ENCODE results near the gene ZNF524. TPM values are rescaled to one million over a fixed set of nuclear protein-coding genes. Genes with fewer than 3 reads are reported as not detected.
A peak's percentile ranks its signal among the peaks of the same experiment; 100 is the strongest.

Gene ZNF524
- total RNA-seq, 1 donor from 2014 or later, result 6.7 TPM

DNA sequence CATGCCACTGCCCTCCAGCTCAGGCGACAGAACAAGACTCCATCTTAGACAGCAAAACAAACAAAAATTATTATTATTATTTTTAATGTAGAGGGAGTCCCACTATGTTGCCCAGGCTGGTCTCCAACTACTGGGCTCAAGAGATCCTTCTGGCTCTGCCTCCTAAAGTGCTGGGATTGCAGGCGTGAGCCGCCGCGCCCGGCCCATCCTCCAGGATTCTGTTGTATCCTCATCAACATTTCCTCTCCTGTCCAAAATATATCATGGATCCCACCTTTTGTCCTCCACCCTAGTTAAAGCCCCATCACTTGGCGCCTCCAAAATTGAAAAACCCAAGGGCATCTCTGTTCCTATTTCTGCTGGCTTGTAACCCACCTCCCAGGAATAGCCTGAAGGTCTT lies 23.0 kb downstream of the ZNF524 start:
- Mint-ChIP-seq H3K36me3 (ENCODE audit: unreplicated experiment) (peaks cover 13% of the 10 kb centered on the region), H3K4me1 (ENCODE audit: low read depth, unreplicated experiment) (no peaks in the 10 kb centered on the region), H3K27me3 (ENCODE audit: unreplicated experiment) (peaks cover 8% of the 10 kb centered on the region), H3K27ac (ENCODE audit: unreplicated experiment) (no peak overlapping the region), H3K4me3 (ENCODE audit: unreplicated experiment) (peak overlapping the region; percentile 88), H3K9me3 (ENCODE audit: unreplicated experiment) (peaks cover 12% of the 10 kb centered on the region)
- no peak for DNase-seq
- TF ChIP-seq, protein P1, sequence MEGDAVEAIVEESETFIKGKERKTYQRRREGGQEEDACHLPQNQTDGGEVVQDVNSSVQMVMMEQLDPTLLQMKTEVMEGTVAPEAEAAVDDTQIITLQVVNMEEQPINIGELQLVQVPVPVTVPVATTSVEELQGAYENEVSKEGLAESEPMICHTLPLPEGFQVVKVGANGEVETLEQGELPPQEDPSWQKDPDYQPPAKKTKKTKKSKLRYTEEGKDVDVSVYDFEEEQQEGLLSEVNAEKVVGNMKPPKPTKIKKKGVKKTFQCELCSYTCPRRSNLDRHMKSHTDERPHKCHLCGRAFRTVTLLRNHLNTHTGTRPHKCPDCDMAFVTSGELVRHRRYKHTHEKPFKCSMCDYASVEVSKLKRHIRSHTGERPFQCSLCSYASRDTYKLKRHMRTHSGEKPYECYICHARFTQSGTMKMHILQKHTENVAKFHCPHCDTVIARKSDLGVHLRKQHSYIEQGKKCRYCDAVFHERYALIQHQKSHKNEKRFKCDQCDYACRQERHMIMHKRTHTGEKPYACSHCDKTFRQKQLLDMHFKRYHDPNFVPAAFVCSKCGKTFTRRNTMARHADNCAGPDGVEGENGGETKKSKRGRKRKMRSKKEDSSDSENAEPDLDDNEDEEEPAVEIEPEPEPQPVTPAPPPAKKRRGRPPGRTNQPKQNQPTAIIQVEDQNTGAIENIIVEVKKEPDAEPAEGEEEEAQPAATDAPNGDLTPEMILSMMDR (IDR thresholded peaks at IDR 0.05; ENCODE audit: partially characterized antibody, unreplicated experiment), result no peak

DNA sequence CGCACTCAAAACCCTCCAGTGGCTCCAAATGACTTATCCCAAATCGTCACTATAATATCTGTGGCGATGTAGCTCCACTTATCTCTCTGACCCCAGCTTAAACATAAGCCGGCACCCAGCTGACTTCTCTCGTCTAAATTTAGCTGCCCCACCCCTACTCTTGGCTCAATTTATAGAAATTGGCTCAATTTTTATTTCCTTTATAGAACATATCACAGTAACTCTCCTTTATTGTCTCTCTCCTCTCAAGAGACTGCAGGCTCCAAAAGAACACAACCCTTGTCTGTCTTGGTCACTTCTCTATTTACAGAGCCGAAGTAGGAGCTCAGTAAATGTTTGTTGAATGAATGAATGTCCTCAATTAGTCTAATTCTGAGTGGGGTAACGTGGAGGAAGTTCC lies 23.5 kb downstream of the ZNF524 start:
- peaks cover 13% of the 10 kb centered on the region for H3K36me3 Mint-ChIP-seq (ENCODE audit: unreplicated experiment)
- no peak overlapping the region for H3K27ac Mint-ChIP-seq (ENCODE audit: unreplicated experiment)

DNA sequence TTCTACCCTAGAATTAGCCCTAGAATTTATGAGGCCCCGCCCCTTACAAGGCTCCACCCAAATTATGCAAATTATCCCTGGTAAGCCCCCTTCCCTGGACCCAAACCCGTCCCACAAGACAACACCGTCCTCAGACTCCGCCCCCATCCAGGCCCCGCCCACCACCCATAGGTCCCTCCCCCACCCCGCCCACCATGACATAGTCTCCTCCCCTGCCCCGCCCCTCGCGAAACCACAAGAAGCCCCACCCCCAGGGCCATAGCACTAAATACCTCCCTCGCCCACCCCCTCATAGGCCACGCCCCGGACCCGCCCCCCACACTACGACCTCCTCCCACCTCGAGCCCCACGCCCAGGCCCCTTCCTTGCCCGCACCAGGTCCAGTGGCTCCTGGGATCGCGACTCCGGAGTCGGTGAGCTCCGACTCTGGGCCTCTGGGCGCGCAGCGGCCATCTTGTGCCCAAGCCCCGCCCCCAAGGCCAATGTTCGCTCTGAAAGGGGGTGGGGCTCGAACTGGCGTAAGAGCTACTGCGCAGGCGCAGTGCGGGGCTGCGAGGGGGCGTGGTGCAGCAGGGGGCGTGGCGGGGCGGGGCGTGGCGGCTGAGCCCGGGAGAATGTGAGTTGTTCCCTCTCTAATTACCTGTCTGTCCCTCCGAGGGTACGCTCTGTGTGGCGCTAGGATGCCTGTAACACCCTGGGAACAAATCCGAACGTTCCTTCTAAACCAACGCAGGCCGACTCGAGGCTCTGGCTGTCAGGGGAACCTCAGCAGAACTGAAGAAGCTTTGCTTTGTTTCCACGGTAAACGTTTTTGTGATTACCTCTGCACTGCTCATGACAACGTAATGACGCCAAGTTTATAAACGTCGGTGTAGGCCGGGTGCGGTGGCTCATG lies 24.3 kb downstream of the ZNF524 start, which contains the start of gene ZNF784:
Gene ZNF784, minus strand, starts transcription at position 458 of the 895 bp plus-strand sequence. Its CDS starts 5 bp downstream, at position 453.
- TF ChIP-seq, protein P1 (IDR thresholded peaks at IDR 0.05; ENCODE audit: partially characterized antibody, unreplicated experiment), result no peak
- peak within 1 kb of the TSS; percentile 88 for H3K4me3 Mint-ChIP-seq (ENCODE audit: unreplicated experiment)
- H3K4me1 Mint-ChIP-seq (ENCODE audit: low read depth, unreplicated experiment), result no peaks in the 10 kb centered on the region
- H3K27ac Mint-ChIP-seq (ENCODE audit: unreplicated experiment), result peak within 1 kb of the TSS; percentile 88
- H3K9me3 Mint-ChIP-seq (ENCODE audit: unreplicated experiment), result peaks cover 12% of the 10 kb centered on the region
- H3K36me3 Mint-ChIP-seq (ENCODE audit: unreplicated experiment), result peaks cover 13% of the 10 kb centered on the region
- peak; percentile 96 for DNase-seq
- H3K27me3 Mint-ChIP-seq (ENCODE audit: unreplicated experiment), result peaks cover 8% of the 10 kb centered on the region

More for the DNA sequence above, 23.5 kb downstream of the ZNF524 start:
- no peak for DNase-seq
- Mint-ChIP-seq H3K4me1 (ENCODE audit: low read depth, unreplicated experiment) (no peaks in the 10 kb centered on the region), H3K9me3 (ENCODE audit: unreplicated experiment) (peaks cover 12% of the 10 kb centered on the region), H3K27me3 (ENCODE audit: unreplicated experiment) (peaks cover 8% of the 10 kb centered on the region), H3K4me3 (ENCODE audit: unreplicated experiment) (peak overlapping the region; percentile 88)
- TF ChIP-seq, protein P1 (IDR thresholded peaks at IDR 0.05; ENCODE audit: partially characterized antibody, unreplicated experiment), result no peak

DNA sequence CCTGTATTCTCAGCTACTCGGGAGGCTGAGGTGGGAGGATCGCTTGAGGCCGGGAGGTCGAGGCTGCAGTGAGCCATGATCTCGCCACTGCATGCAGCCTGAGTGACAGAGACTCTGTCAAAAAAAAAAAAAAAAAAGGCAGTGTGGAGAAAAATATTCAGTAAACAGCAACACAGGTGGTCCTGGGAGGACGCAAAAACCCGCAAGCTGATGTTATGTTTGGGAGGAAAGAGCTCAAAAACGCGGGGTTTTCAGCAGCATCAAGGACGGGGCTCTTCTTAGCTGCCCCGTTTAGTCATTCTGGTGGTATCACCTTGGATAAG lies 24.9 kb downstream of the ZNF524 start:
- peaks cover 12% of the 10 kb centered on the region for H3K36me3 Mint-ChIP-seq (ENCODE audit: unreplicated experiment)
- peak overlapping the region; percentile 88 for H3K4me3 Mint-ChIP-seq (ENCODE audit: unreplicated experiment)
- TF ChIP-seq, protein P1 (IDR thresholded peaks at IDR 0.05; ENCODE audit: partially characterized antibody, unreplicated experiment), result no peak
- H3K27ac Mint-ChIP-seq (ENCODE audit: unreplicated experiment), result peak overlapping the region; percentile 83
- peaks cover 6% of the 10 kb centered on the region for H3K27me3 Mint-ChIP-seq (ENCODE audit: unreplicated experiment)
- peaks cover 9% of the 10 kb centered on the region for H3K9me3 Mint-ChIP-seq (ENCODE audit: unreplicated experiment)
- H3K4me1 Mint-ChIP-seq (ENCODE audit: low read depth, unreplicated experiment), result no peaks in the 10 kb centered on the region
- DNase-seq, result no peak

DNA sequence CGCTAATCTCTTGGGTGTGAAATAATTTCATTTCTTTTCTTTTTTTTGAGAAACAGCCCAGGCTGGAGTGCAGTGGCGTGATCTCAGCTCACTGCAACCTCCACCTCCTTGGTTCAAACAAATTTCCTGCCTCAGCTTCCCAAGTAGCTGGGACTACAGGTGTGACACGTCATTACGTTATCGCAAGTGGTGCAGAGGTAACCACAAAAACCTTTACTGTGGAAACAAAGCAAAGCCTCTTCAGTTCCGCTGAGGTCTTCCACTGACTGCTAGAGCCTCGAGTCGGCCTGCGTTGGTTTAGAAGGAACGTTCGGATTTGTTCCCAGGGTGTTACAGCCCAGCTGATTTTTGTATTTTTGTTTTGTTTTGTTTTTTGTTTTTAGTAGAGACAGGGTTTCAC lies 26.3 kb downstream of the ZNF524 start:
- TF ChIP-seq, protein P1 (IDR thresholded peaks at IDR 0.05; ENCODE audit: partially characterized antibody, unreplicated experiment), result no peak
- no peak overlapping the region for H3K4me3 Mint-ChIP-seq (ENCODE audit: unreplicated experiment)
- no peak overlapping the region for H3K27ac Mint-ChIP-seq (ENCODE audit: unreplicated experiment)
- H3K4me1 Mint-ChIP-seq (ENCODE audit: low read depth, unreplicated experiment), result no peaks in the 10 kb centered on the region
- peaks cover 6% of the 10 kb centered on the region for H3K27me3 Mint-ChIP-seq (ENCODE audit: unreplicated experiment)
- H3K36me3 Mint-ChIP-seq (ENCODE audit: unreplicated experiment), result peaks cover 7% of the 10 kb centered on the region
- H3K9me3 Mint-ChIP-seq (ENCODE audit: unreplicated experiment), result peaks cover 9% of the 10 kb centered on the region
- no peak for DNase-seq

Data from glutamatergic neuron (in vitro differentiated cells).